GM12872 (cell line): Measurements from ENCODE around the gene FLCN.

Experiments
- TF ChIP-seq, protein P1 (sequence below): IDR thresholded peaks from 3 replicates; pipeline ENCODE4 v1.5.1; 2011; ENCODE audit warnings: low read depth, mild to moderate bottlenecking, low read length, moderate library complexity; ENCODE audit not compliant: insufficient read depth

The FLCN gene

DNA sequence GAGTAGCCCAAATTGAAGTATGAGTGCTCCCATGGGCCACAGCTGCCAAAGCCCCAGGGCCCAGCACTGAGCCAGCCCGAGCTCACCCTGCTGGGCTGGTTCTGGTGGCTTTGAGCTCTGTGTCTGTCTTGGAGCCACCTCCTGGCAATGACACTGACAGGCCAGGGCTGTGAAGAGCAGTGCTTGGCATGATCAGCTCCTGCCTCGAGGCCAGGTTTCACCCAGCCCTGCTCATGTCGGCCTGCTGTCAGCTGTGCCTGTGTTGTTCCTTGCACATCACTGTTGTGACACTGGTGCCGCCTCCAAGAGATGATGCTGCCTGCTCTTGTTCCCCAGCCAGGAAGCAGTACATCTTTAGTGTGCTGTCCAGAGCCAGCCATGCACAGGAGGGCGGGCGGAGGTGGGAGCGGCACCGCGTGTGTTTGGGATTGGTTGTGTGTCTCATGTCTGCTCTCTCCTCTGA is 56.8 kb downstream of the FLCN start:
- TF ChIP-seq, protein P1, sequence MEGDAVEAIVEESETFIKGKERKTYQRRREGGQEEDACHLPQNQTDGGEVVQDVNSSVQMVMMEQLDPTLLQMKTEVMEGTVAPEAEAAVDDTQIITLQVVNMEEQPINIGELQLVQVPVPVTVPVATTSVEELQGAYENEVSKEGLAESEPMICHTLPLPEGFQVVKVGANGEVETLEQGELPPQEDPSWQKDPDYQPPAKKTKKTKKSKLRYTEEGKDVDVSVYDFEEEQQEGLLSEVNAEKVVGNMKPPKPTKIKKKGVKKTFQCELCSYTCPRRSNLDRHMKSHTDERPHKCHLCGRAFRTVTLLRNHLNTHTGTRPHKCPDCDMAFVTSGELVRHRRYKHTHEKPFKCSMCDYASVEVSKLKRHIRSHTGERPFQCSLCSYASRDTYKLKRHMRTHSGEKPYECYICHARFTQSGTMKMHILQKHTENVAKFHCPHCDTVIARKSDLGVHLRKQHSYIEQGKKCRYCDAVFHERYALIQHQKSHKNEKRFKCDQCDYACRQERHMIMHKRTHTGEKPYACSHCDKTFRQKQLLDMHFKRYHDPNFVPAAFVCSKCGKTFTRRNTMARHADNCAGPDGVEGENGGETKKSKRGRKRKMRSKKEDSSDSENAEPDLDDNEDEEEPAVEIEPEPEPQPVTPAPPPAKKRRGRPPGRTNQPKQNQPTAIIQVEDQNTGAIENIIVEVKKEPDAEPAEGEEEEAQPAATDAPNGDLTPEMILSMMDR: no peak

DNA sequence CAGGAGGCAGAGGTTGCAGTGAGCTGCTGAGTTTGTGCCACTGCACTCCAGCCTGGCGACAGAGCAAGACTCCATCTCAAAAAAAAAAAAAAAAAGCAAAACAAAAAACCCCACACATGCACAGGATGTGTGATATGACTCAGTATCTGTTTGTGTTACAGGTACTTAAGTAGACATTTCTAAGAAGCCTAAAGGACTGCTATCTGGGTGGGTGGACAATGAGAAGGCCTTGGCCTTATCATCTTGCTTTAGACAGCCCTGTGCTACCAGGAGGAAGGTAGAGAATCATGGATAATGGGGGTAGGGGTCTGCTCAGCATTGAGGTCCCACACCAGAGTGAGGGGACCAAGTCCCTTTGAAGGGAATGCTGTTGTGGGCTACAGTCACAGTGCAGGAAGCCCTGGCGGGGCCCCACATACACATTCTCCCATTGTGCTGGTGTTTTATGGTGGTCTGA is 57.6 kb downstream of the FLCN start:
- TF ChIP-seq, protein P1: no peak

DNA sequence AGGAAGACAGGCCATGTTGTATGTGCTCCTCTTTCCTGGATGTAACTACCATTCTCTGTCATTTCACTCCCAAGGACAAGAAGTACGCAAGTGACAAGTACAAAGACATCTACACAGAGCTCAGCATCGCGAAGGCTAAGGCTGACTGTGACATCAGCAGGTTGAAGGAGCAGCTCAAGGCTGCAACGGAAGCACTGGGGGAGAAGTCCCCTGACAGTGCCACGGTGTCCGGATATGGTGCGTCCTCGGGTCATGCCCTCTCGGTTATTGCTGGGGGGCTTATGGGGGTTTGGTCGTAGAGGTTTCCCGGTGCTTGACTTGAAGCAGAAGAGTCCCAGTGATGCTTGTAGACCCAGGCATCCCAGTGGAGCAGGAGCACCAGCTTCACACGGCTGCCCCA is 59.8 kb downstream of the FLCN start:
- TF ChIP-seq, protein P1: no peak

DNA sequence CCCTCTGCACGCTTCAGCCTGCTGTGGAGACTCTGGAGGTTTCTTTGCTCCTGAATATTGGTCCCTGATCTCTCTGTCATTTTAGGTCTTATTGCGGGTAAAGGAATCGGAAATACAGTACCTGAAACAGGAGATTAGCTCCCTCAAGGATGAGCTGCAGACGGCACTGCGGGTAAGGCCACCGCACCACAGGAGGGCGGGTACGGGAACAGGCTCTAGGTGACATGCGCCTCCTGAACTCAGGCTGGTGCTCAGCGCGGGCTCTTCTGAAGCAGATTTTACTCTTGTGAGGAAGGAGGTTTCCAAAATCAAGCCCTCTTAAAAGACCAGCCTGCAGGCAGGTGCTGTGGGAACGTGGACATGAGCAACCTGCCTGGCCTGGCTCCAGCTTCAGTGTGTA is 60.6 kb downstream of the FLCN start:
- TF ChIP-seq, protein P1: no peak

DNA sequence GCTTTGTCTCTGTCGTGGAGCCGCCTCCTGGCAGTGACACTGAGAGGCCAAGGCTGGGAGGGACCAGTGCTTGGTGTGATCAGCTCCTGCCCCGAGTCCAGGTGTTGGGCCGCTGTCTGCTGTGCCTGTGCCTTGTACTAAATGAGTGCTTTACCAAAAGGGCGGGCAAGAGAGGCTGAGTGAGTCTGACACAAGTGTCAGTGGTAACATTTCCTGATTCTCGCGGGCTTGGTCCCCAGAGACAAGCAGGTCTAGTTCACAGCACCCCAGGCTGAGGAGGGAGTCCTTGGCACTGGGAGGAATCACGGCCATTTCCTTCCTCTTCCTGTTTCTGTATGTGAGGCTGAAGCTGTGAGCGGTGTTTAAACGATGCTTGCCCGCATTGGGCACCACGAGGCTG is 61.1 kb downstream of the FLCN start:
- TF ChIP-seq, protein P1: no peak

DNA sequence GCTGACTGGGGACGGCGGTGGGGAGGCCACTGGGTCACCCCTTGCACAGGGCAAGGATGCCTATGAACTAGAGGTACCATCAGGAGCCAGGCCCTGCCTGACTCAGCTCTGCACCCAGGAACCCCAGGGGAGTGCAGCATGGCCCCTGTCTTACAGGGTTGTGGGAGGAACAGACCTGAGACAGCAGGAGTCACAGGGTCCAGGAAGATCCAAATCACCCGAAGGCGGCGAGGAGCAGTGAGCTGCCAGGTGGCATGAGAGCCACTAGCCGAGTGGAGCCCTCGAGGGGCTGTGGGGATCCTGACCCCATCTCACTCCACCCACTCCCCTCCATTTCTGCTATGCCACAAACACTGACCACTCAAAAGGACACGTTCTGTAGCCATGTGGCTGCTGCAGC is 61.6 kb downstream of the FLCN start:
- TF ChIP-seq, protein P1: no peak

DNA sequence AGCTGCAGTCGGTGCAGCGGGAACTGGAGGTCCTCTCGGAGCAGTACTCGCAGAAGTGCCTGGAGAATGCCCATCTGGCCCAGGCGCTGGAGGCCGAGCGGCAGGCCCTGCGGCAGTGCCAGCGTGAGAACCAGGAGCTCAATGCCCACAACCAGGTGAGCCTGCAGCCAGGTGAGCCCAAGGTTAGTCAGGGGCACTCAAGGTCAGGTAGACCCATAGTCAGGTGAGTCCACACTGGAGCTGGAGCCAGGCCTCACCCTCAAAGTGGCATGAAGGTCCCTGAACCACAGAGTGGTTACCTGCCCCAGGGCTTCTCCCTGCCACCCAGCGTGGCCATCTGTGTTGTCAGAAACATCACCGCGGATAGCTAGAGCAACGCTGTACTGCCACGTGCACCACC is 63.0 kb downstream of the FLCN start:
- TF ChIP-seq, protein P1: no peak
